Right hindlimb (tissue), 1 donor: ENCODE measurements around the gene TBC1D16.
"Not testable (repeated sequence)": the region's sequence is repeated elsewhere in the genome, so short reads cannot be mapped to it uniquely, and the experiment has no call there.

ENCODE experiments used
- DNase-seq: peaks from one replicate; pipeline ENCODE4 v3.0.0-alpha.2; 2018

The TBC1D16 gene

GRCh38 chr17:79912552-79913330 is 122.9 kb downstream of the TBC1D16 start:
- DNase-seq = no peak

GRCh38 chr17:79911430-79912399 is 124.0 kb downstream of the TBC1D16 start:
- DNase-seq = no peak

- no peak for DNase-seq
These were observed 124.7 kb downstream of the TBC1D16 start for GRCh38 chr17:79910985-79911361.

- no peak for DNase-seq
These were observed 126.6 kb downstream of the TBC1D16 start for GRCh38 chr17:79909121-79909520.

- no peak for DNase-seq
These were observed 127.8 kb downstream of the TBC1D16 start for GRCh38 chr17:79907850-79908249.

GRCh38 chr17:79907217-79907715 is 128.4 kb downstream of the TBC1D16 start:
- no peak for DNase-seq

- no peak for DNase-seq
These were observed 129.8 kb downstream of the TBC1D16 start for GRCh38 chr17:79905832-79906231.

- DNase-seq = no peak
These were observed 130.8 kb downstream of the TBC1D16 start for GRCh38 chr17:79904865-79905264.

GRCh38 chr17:79902146-79902791 is 133.4 kb downstream of the TBC1D16 start:
- DNase-seq = no peak

- DNase-seq = no peak
These were observed 134.5 kb downstream of the TBC1D16 start for GRCh38 chr17:79901131-79901530.

- no peak for DNase-seq
These were observed 136.1 kb downstream of the TBC1D16 start for GRCh38 chr17:79899584-79899983.

GRCh38 chr17:79897243-79898063 is 138.2 kb downstream of the TBC1D16 start:
- DNase-seq = no peak

- not testable (repeated sequence) for DNase-seq
These were observed 142.2 kb downstream of the TBC1D16 start for GRCh38 chr17:79893457-79893856.

GRCh38 chr17:79892457-79893241 is 143.0 kb downstream of the TBC1D16 start:
- no peak for DNase-seq

GRCh38 chr17:79891113-79891730 is 144.4 kb downstream of the TBC1D16 start:
- no peak for DNase-seq

GRCh38 chr17:79890706-79891105 is 145.0 kb downstream of the TBC1D16 start:
- DNase-seq = no peak

GRCh38 chr17:79888811-79889634 is 146.6 kb downstream of the TBC1D16 start:
- DNase-seq = no peak

- DNase-seq = no peak
These were observed 147.6 kb downstream of the TBC1D16 start for GRCh38 chr17:79888009-79888540.

GRCh38 chr17:79887451-79887991 is 148.2 kb downstream of the TBC1D16 start:
- DNase-seq = no peak
